BLaER1 (cell line): ENCODE data around the gene LTA4H.
"Not testable (repeated sequence)": the region's sequence is repeated elsewhere in the genome, so short reads cannot be mapped to it uniquely, and the experiment has no call there.

Source experiments
- H3K27ac ChIP-seq: shearing (Covaris generic); formaldehyde crosslinking; 2 replicates; pipeline ENCODE4 v1.8.1; 2022
- H3K27me3 ChIP-seq: shearing (Covaris generic); formaldehyde crosslinking; 2 replicates; pipeline ENCODE4 v1.8.1; 2022
- H3K36me3 ChIP-seq: shearing (Covaris generic); formaldehyde crosslinking; 2 replicates; pipeline ENCODE4 v1.8.1; 2022
- H3K4me1 ChIP-seq: shearing (Covaris generic); formaldehyde crosslinking; 2 replicates; pipeline ENCODE4 v1.8.1; 2022
- H3K4me2 ChIP-seq: shearing (Covaris generic); formaldehyde crosslinking; 2 replicates; pipeline ENCODE4 v1.8.1; 2022
- H3K4me3 ChIP-seq: shearing (Covaris generic); formaldehyde crosslinking; 2 replicates; pipeline ENCODE4 v1.8.1; 2022
- H3K9ac ChIP-seq: shearing (Covaris generic); formaldehyde crosslinking; 2 replicates; pipeline ENCODE4 v1.8.1; 2022
- H3K9me3 ChIP-seq: shearing (Covaris generic); formaldehyde crosslinking; 2 replicates; pipeline ENCODE4 v1.8.1; 2022
- H4K20me1 ChIP-seq: shearing (Covaris generic); formaldehyde crosslinking; 2 replicates; pipeline ENCODE4 v1.8.1; 2022
- Cebpa-rat ChIP-seq: shearing (Covaris generic); IDR thresholded peaks from 2 replicates; pipeline ENCODE4 v1.8.1; 2022

The LTA4H gene

GRCh38 chr12:95980437-95980836 is 55.0 kb downstream of the LTA4H start:
- TF ChIP-seq Cebpa-rat: no peak
- Histone ChIP-seq H3K9me3 (no peaks in the 10 kb centered on the region), H3K4me3 (no peak overlapping the region), H3K27ac (no peak overlapping the region), H3K36me3 (no peaks in the 10 kb centered on the region), H3K27me3 (no peaks in the 10 kb centered on the region), H4K20me1 (no peaks in the 10 kb centered on the region), H3K4me2 (no peak overlapping the region), H3K4me1 (no peaks in the 10 kb centered on the region), H3K9ac (no peak overlapping the region)

- no peaks in the 10 kb centered on the region for H3K4me1 ChIP-seq
- H4K20me1 ChIP-seq: no peaks in the 10 kb centered on the region
- no peak overlapping the region for H3K9ac ChIP-seq
- H3K27me3 ChIP-seq: no peaks in the 10 kb centered on the region
- no peak overlapping the region for H3K4me2 ChIP-seq
- no peak for TF ChIP-seq Cebpa-rat
- H3K4me3 ChIP-seq: no peak overlapping the region
- no peaks in the 10 kb centered on the region for H3K9me3 ChIP-seq
- H3K27ac ChIP-seq: no peak overlapping the region
- no peaks in the 10 kb centered on the region for H3K36me3 ChIP-seq
These were observed 56.6 kb downstream of the LTA4H start for GRCh38 chr12:95978774-95979173.

- H3K36me3 ChIP-seq: no peaks in the 10 kb centered on the region
- no peaks in the 10 kb centered on the region for H3K4me1 ChIP-seq
- H4K20me1 ChIP-seq: no peaks in the 10 kb centered on the region
- no peak for TF ChIP-seq Cebpa-rat
- H3K4me3 ChIP-seq: no peak overlapping the region
- H3K27me3 ChIP-seq: no peaks in the 10 kb centered on the region
- H3K27ac ChIP-seq: no peak overlapping the region
- H3K9ac ChIP-seq: no peak overlapping the region
- no peaks in the 10 kb centered on the region for H3K9me3 ChIP-seq
- H3K4me2 ChIP-seq: no peak overlapping the region
These were observed 57.0 kb downstream of the LTA4H start for GRCh38 chr12:95978351-95978750.

GRCh38 chr12:95977764-95978305 is 57.6 kb downstream of the LTA4H start:
- no peaks in the 10 kb centered on the region for H3K27me3 ChIP-seq
- H3K4me2 ChIP-seq: no peak overlapping the region
- H3K27ac ChIP-seq: no peak overlapping the region
- H4K20me1 ChIP-seq: no peaks in the 10 kb centered on the region
- no peaks in the 10 kb centered on the region for H3K9me3 ChIP-seq
- TF ChIP-seq Cebpa-rat: no peak
- H3K4me1 ChIP-seq: no peaks in the 10 kb centered on the region
- H3K36me3 ChIP-seq: no peaks in the 10 kb centered on the region
- H3K9ac ChIP-seq: no peak overlapping the region
- no peak overlapping the region for H3K4me3 ChIP-seq

DNA sequence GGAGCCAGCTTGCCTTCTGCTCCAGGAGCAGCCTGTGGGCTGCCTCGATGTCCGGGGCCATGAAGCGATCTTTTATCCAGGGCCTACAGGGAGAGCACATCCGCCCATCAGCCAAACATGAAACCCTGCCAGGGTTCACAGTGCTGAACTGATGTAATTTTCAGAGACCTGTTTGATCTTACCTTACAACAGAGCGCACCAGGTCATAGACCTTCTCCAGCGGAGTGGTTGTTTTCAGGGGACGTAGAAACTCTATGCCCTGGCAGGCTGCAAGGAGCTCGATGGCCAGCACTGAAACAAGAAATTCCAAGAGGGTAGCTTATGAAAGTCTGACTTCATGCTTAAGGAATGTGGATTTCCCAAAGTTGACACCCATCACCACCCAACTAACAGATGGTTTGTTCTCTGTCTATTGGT is 59.0 kb downstream of the LTA4H start:
- Histone ChIP-seq H3K27ac (no peak overlapping the region), H3K4me2 (no peak overlapping the region), H3K4me1 (no peaks in the 10 kb centered on the region), H3K4me3 (no peak overlapping the region), H3K9ac (no peak overlapping the region), H3K9me3 (no peaks in the 10 kb centered on the region), H3K27me3 (no peaks in the 10 kb centered on the region), H3K36me3 (no peaks in the 10 kb centered on the region), H4K20me1 (no peaks in the 10 kb centered on the region)
- no peak for TF ChIP-seq Cebpa-rat

- no peaks in the 10 kb centered on the region for H3K9me3 ChIP-seq
- no peak overlapping the region for H3K9ac ChIP-seq
- no peak overlapping the region for H3K4me3 ChIP-seq
- no peaks in the 10 kb centered on the region for H3K36me3 ChIP-seq
- H4K20me1 ChIP-seq: no peaks in the 10 kb centered on the region
- H3K4me1 ChIP-seq: no peaks in the 10 kb centered on the region
- no peaks in the 10 kb centered on the region for H3K27me3 ChIP-seq
- H3K4me2 ChIP-seq: no peak overlapping the region
- H3K27ac ChIP-seq: no peak overlapping the region
- no peak for TF ChIP-seq Cebpa-rat
These were observed 59.9 kb downstream of the LTA4H start for GRCh38 chr12:95975491-95975890.

GRCh38 chr12:95974358-95974757 is 61.0 kb downstream of the LTA4H start:
- TF ChIP-seq Cebpa-rat: no peak
- H3K4me2 ChIP-seq: no peak overlapping the region

GRCh38 chr12:95972832-95973456 is 62.4 kb downstream of the LTA4H start:
- TF ChIP-seq Cebpa-rat: no peak

More at GRCh38 chr12:95974358-95974757, 61.0 kb downstream of the LTA4H start:
- Histone ChIP-seq H3K27ac (no peak overlapping the region), H3K27me3 (no peaks in the 10 kb centered on the region), H3K9me3 (no peaks in the 10 kb centered on the region), H3K36me3 (no peaks in the 10 kb centered on the region), H3K4me1 (no peaks in the 10 kb centered on the region), H3K9ac (no peak overlapping the region), H4K20me1 (no peaks in the 10 kb centered on the region), H3K4me3 (no peak overlapping the region)

GRCh38 chr12:95970905-95971304 is 64.5 kb downstream of the LTA4H start:
- H3K4me3 ChIP-seq: no peak overlapping the region
- H3K9me3 ChIP-seq: no peaks in the 10 kb centered on the region
- no peaks in the 10 kb centered on the region for H4K20me1 ChIP-seq
- H3K27me3 ChIP-seq: no peaks in the 10 kb centered on the region
- H3K4me2 ChIP-seq: no peak overlapping the region
- no peak overlapping the region for H3K27ac ChIP-seq
- no peak overlapping the region for H3K9ac ChIP-seq
- TF ChIP-seq Cebpa-rat: no peak
- H3K4me1 ChIP-seq: no peaks in the 10 kb centered on the region
- H3K36me3 ChIP-seq: no peaks in the 10 kb centered on the region

More at GRCh38 chr12:95972832-95973456, 62.4 kb downstream of the LTA4H start:
- no peak overlapping the region for H3K4me3 ChIP-seq
- H4K20me1 ChIP-seq: no peaks in the 10 kb centered on the region
- no peak overlapping the region for H3K4me2 ChIP-seq
- H3K36me3 ChIP-seq: no peaks in the 10 kb centered on the region
- H3K27ac ChIP-seq: no peak overlapping the region
- H3K9me3 ChIP-seq: no peaks in the 10 kb centered on the region
- H3K9ac ChIP-seq: no peak overlapping the region
- no peaks in the 10 kb centered on the region for H3K4me1 ChIP-seq
- H3K27me3 ChIP-seq: no peaks in the 10 kb centered on the region

- H3K4me2 ChIP-seq, H3K4me1 ChIP-seq, H3K27ac ChIP-seq, H3K4me3 ChIP-seq, H3K9ac ChIP-seq, H4K20me1 ChIP-seq, H3K27me3 ChIP-seq, H3K9me3 ChIP-seq, H3K36me3 ChIP-seq: not testable (repeated sequence)
These were observed 66.3 kb downstream of the LTA4H start for GRCh38 chr12:95969116-95969515.

DNA sequence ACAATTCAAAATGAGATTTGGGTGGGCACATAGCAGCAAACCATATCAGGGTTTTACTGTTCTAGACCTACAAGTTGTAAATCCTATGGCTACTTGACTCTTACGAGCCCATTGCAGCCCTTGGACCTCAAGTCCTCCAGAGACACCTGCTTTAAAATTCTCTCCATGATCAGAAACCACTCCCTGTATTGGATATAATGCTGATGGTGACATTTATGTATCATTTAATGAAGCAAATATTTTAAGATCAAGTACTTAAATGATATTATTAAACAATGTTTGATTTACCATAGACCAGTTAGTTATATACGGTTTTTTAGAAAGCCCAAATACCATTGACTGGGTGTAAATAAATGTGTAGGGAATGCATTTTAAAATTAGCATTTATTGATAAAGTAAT is 68.1 kb downstream of the LTA4H start:
- no peak for TF ChIP-seq Cebpa-rat
- Histone ChIP-seq H3K27ac (no peak overlapping the region), H4K20me1 (no peaks in the 10 kb centered on the region), H3K27me3 (no peaks in the 10 kb centered on the region), H3K4me1 (0 out of 2 replicates have a peak, but pooled peaks cover 5% of the 10 kb centered on the region), H3K9ac (no peak overlapping the region), H3K4me3 (no peak overlapping the region), H3K9me3 (no peaks in the 10 kb centered on the region), H3K4me2 (no peak overlapping the region), H3K36me3 (no peaks in the 10 kb centered on the region)
